Measurements from ENCODE around the gene BMP8B.

Gene BMP8B

GRCh38 chr1:39782103-39782502, 6.6 kb downstream of the BMP8B start:
- H3K4me3 ChIP-seq (ENCODE audit: insufficient read depth in 1 of 2, low read depth in 1 of 2, low read length in 2 of 2) = no peak overlapping the region
- H3K9ac ChIP-seq (ENCODE audit: low read length) = no peak overlapping the region
- no peak overlapping the region for H2BK5ac ChIP-seq (ENCODE audit: low read depth, low read length, poor library complexity, severe bottlenecking)
- H3K4me1 ChIP-seq (ENCODE audit: control insufficient read depth, insufficient read depth, low read depth, low read length) = no peaks in the 10 kb centered on the region
- no peak overlapping the region for H3K18ac ChIP-seq (ENCODE audit: low read depth in 1 of 2, low read length in 2 of 2)
- H3K27me3 ChIP-seq (ENCODE audit: control insufficient read depth in 1 of 2, insufficient read depth in 1 of 2, low read length in 2 of 2) = peaks cover 58 to 60% of the 10 kb centered on the region in 2 experiments
- H2BK15ac ChIP-seq (ENCODE audit: low read depth, poor library complexity, severe bottlenecking) = no peak overlapping the region
- no peak overlapping the region for H2BK120ac ChIP-seq (ENCODE audit: low read depth, low read length)
- H2AK5ac ChIP-seq (ENCODE audit: low read length, severe bottlenecking) = no peak overlapping the region
- no peak overlapping the region for H3K23ac ChIP-seq (ENCODE audit: low read length in 2 of 2)
- H3K14ac ChIP-seq (ENCODE audit: low read length in 2 of 2) = no peak overlapping the region
- H2AFZ ChIP-seq (ENCODE audit: low read depth, low read length) = no peak overlapping the region
- no peak overlapping the region for H4K8ac ChIP-seq (ENCODE audit: low read length)
- no peak for DNase-seq
- WGBS = 77% methylated on average over 5 of the region's 6 CpGs
- no peak overlapping the region for H3K4me2 ChIP-seq (ENCODE audit: low read length, poor library complexity, severe bottlenecking)
- no peak overlapping the region for H3K27ac ChIP-seq (ENCODE audit: low read length, poor library complexity, severe bottlenecking)
- no peak overlapping the region for H2BK12ac ChIP-seq (ENCODE audit: low read length in 2 of 2)
- no peaks in the 10 kb centered on the region for H3K79me1 ChIP-seq (replicated peaks; ENCODE audit: low read length, poor library complexity, severe bottlenecking)
- no peaks in the 10 kb centered on the region for H3K36me3 ChIP-seq (ENCODE audit: control insufficient read depth in 1 of 2, insufficient read depth in 2 of 2, low read depth in 1 of 2, low read length in 2 of 2)
- H3K4ac ChIP-seq (ENCODE audit: low read depth in 1 of 2, low read length in 2 of 2) = no peak overlapping the region
- no peak overlapping the region for H4K91ac ChIP-seq (ENCODE audit: low read length)
- no peaks in the 10 kb centered on the region for H3K9me3 ChIP-seq (ENCODE audit: control insufficient read depth, low read length)

GRCh38 chr1:39781349-39781715, 7.3 kb downstream of the BMP8B start:
- DNase-seq = no peak
- H3K9ac ChIP-seq (ENCODE audit: low read length) = no peak overlapping the region
- H3K4me3 ChIP-seq (ENCODE audit: insufficient read depth in 1 of 2, low read depth in 1 of 2, low read length in 2 of 2) = no peak overlapping the region
- WGBS = 83% methylated on average over 2 of the region's 2 CpGs
- no peak overlapping the region for H3K27ac ChIP-seq (ENCODE audit: low read length, poor library complexity, severe bottlenecking)
- H2BK12ac ChIP-seq (ENCODE audit: low read length in 2 of 2) = no peak overlapping the region
- H2AK5ac ChIP-seq (ENCODE audit: low read length, severe bottlenecking) = no peak overlapping the region
- no peak overlapping the region for H2BK120ac ChIP-seq (ENCODE audit: low read depth, low read length)
- no peak overlapping the region for H3K4ac ChIP-seq (ENCODE audit: low read depth in 1 of 2, low read length in 2 of 2)
- no peak overlapping the region for H2BK15ac ChIP-seq (ENCODE audit: low read depth, poor library complexity, severe bottlenecking)
- H3K23ac ChIP-seq (ENCODE audit: low read length in 2 of 2) = no peak overlapping the region
- no peak overlapping the region for H4K91ac ChIP-seq (ENCODE audit: low read length)
- H3K9me3 ChIP-seq (ENCODE audit: control insufficient read depth, low read length) = no peaks in the 10 kb centered on the region
- no peak overlapping the region for H4K8ac ChIP-seq (ENCODE audit: low read length)
- H3K79me1 ChIP-seq (replicated peaks; ENCODE audit: low read length, poor library complexity, severe bottlenecking) = no peaks in the 10 kb centered on the region
- H2BK5ac ChIP-seq (ENCODE audit: low read depth, low read length, poor library complexity, severe bottlenecking) = no peak overlapping the region
- no peak overlapping the region for H3K14ac ChIP-seq (ENCODE audit: low read length in 2 of 2)
- H3K36me3 ChIP-seq (ENCODE audit: control insufficient read depth in 1 of 2, insufficient read depth in 2 of 2, low read depth in 1 of 2, low read length in 2 of 2) = no peaks in the 10 kb centered on the region
- H3K4me2 ChIP-seq (ENCODE audit: low read length, poor library complexity, severe bottlenecking) = no peak overlapping the region
- no peak overlapping the region for H2AFZ ChIP-seq (ENCODE audit: low read depth, low read length)
- H3K4me1 ChIP-seq (ENCODE audit: control insufficient read depth, insufficient read depth, low read depth, low read length) = peaks cover 1% of the 10 kb centered on the region
- H3K27me3 ChIP-seq (ENCODE audit: control insufficient read depth in 1 of 2, insufficient read depth in 1 of 2, low read length in 2 of 2) = peaks cover 51 to 63% of the 10 kb centered on the region in 2 experiments
- H3K18ac ChIP-seq (ENCODE audit: low read depth in 1 of 2, low read length in 2 of 2) = no peak overlapping the region

- no peak overlapping the region for H3K4me2 ChIP-seq (ENCODE audit: low read length, poor library complexity, severe bottlenecking)
- H3K9me3 ChIP-seq (ENCODE audit: control insufficient read depth, low read length) = no peaks in the 10 kb centered on the region
- no peaks in the 10 kb centered on the region for H3K79me1 ChIP-seq (replicated peaks; ENCODE audit: low read length, poor library complexity, severe bottlenecking)
- H2AK5ac ChIP-seq (ENCODE audit: low read length, severe bottlenecking) = no peak overlapping the region
- H3K18ac ChIP-seq (ENCODE audit: low read depth in 1 of 2, low read length in 2 of 2) = no peak overlapping the region
- H2BK12ac ChIP-seq (ENCODE audit: low read length in 2 of 2) = no peak overlapping the region
- H4K91ac ChIP-seq (ENCODE audit: low read length) = no peak overlapping the region
- H3K23ac ChIP-seq (ENCODE audit: low read length in 2 of 2) = no peak overlapping the region
- no peak overlapping the region for H3K4ac ChIP-seq (ENCODE audit: low read depth in 1 of 2, low read length in 2 of 2)
- peaks cover 41 to 58% of the 10 kb centered on the region in 2 experiments for H3K27me3 ChIP-seq (ENCODE audit: control insufficient read depth in 1 of 2, insufficient read depth in 1 of 2, low read length in 2 of 2)
- H3K14ac ChIP-seq (ENCODE audit: low read length in 2 of 2) = no peak overlapping the region
- no peaks in the 10 kb centered on the region for H3K36me3 ChIP-seq (ENCODE audit: control insufficient read depth in 1 of 2, insufficient read depth in 2 of 2, low read depth in 1 of 2, low read length in 2 of 2)
- H2AFZ ChIP-seq (ENCODE audit: low read depth, low read length) = no peak overlapping the region
- no peak for DNase-seq
- no peak overlapping the region for H2BK15ac ChIP-seq (ENCODE audit: low read depth, poor library complexity, severe bottlenecking)
- peaks cover 2% of the 10 kb centered on the region for H3K4me1 ChIP-seq (ENCODE audit: control insufficient read depth, insufficient read depth, low read depth, low read length)
- no peak overlapping the region for H3K27ac ChIP-seq (ENCODE audit: low read length, poor library complexity, severe bottlenecking)
- H4K8ac ChIP-seq (ENCODE audit: low read length) = no peak overlapping the region
- no peak overlapping the region for H2BK120ac ChIP-seq (ENCODE audit: low read depth, low read length)
- whole genome bisulfite sequencing = 76% methylated on average over 5 of the region's 5 CpGs
- no peak overlapping the region for H3K4me3 ChIP-seq (ENCODE audit: insufficient read depth in 1 of 2, low read depth in 1 of 2, low read length in 2 of 2)
- no peak overlapping the region for H3K9ac ChIP-seq (ENCODE audit: low read length)
- no peak overlapping the region for H2BK5ac ChIP-seq (ENCODE audit: low read depth, low read length, poor library complexity, severe bottlenecking)
Observed at GRCh38 chr1:39779821-39780220, 8.8 kb downstream of the BMP8B start.

GRCh38 chr1:39779137-39779536, 9.5 kb downstream of the BMP8B start:
- H3K14ac ChIP-seq (ENCODE audit: low read length in 2 of 2) = no peak overlapping the region
- H3K9ac ChIP-seq (ENCODE audit: low read length) = no peak overlapping the region
- H3K4me1 ChIP-seq (ENCODE audit: control insufficient read depth, insufficient read depth, low read depth, low read length) = peaks cover 2% of the 10 kb centered on the region
- H3K9me3 ChIP-seq (ENCODE audit: control insufficient read depth, low read length) = no peaks in the 10 kb centered on the region
- no peaks in the 10 kb centered on the region for H3K36me3 ChIP-seq (ENCODE audit: control insufficient read depth in 1 of 2, insufficient read depth in 2 of 2, low read depth in 1 of 2, low read length in 2 of 2)
- H2BK12ac ChIP-seq (ENCODE audit: low read length in 2 of 2) = no peak overlapping the region
- WGBS = 100% methylated on average over 3 of the region's 7 CpGs
- H3K4ac ChIP-seq (ENCODE audit: low read depth in 1 of 2, low read length in 2 of 2) = no peak overlapping the region
- H2BK15ac ChIP-seq (ENCODE audit: low read depth, poor library complexity, severe bottlenecking) = no peak overlapping the region
- H3K18ac ChIP-seq (ENCODE audit: low read depth in 1 of 2, low read length in 2 of 2) = no peak overlapping the region
- H2AK5ac ChIP-seq (ENCODE audit: low read length, severe bottlenecking) = no peak overlapping the region
- H4K8ac ChIP-seq (ENCODE audit: low read length) = no peak overlapping the region
- no peak for DNase-seq
- no peak overlapping the region for H4K91ac ChIP-seq (ENCODE audit: low read length)
- H2BK5ac ChIP-seq (ENCODE audit: low read depth, low read length, poor library complexity, severe bottlenecking) = no peak overlapping the region
- H3K27ac ChIP-seq (ENCODE audit: low read length, poor library complexity, severe bottlenecking) = no peak overlapping the region
- no peak overlapping the region for H3K4me2 ChIP-seq (ENCODE audit: low read length, poor library complexity, severe bottlenecking)
- no peaks in the 10 kb centered on the region for H3K79me1 ChIP-seq (replicated peaks; ENCODE audit: low read length, poor library complexity, severe bottlenecking)
- H3K27me3 ChIP-seq (ENCODE audit: control insufficient read depth in 1 of 2, insufficient read depth in 1 of 2, low read length in 2 of 2) = peaks cover 41 to 58% of the 10 kb centered on the region in 2 experiments
- H3K4me3 ChIP-seq (ENCODE audit: insufficient read depth in 1 of 2, low read depth in 1 of 2, low read length in 2 of 2) = no peak overlapping the region
- no peak overlapping the region for H2BK120ac ChIP-seq (ENCODE audit: low read depth, low read length)
- H3K23ac ChIP-seq (ENCODE audit: low read length in 2 of 2) = no peak overlapping the region
- no peak overlapping the region for H2AFZ ChIP-seq (ENCODE audit: low read depth, low read length)
